ENCODE results near the gene MIPOL1. TPM values are rescaled to one million over a fixed set of nuclear protein-coding genes. Genes with fewer than 3 reads are reported as not detected.
A peak's percentile ranks its signal among the peaks of the same experiment; 100 is the strongest.

The MIPOL1 gene
- total and polyA plus RNA-seq, 2 of the 13 experiments (the other 11 are each of a cell fraction or from before 2014, with no cell fraction given) = 8.6 to 34.2 TPM

GRCh38 chr14:37585971-37586796 is 388.4 kb downstream of the MIPOL1 start:
- Histone ChIP-seq H3K27ac (ENCODE audit: extremely low read length, insufficient read depth, low read length) (peak overlapping the region; percentile 89), H2AFZ (ENCODE audit: low read length) (peak overlapping the region; percentile 64), H3K4me1 (ENCODE audit: insufficient read depth, low read length) (peaks cover 48% of the 10 kb centered on the region), H3K4me3 (replicated peaks in 1 of 3; ENCODE audit: insufficient read depth in 1 of 3, low read depth in 2 of 3, low read length in 3 of 3) (no peak overlapping the region), H3K4me2 (ENCODE audit: low read depth, low read length) (peak overlapping the region; percentile 84), H4K20me1 (ENCODE audit: insufficient read depth, low read length) (no peaks in the 10 kb centered on the region), H3K79me2 (ENCODE audit: insufficient read depth, low read length) (peaks cover 30% of the 10 kb centered on the region), H3K36me3 (replicated peaks in 1 of 2; ENCODE audit: control insufficient read depth in 1 of 2, insufficient read depth in 2 of 2, low read length in 2 of 2) (peaks cover under 1 to 3% of the 10 kb centered on the region in 2 experiments), H3K9ac (ENCODE audit: insufficient read depth, low read depth, low read length) (peak overlapping the region; percentile 18; the same call in 1 of the 2 replicates), H3K9me3 (ENCODE audit: low read length) (no peaks in the 10 kb centered on the region), H3K27me3 (ENCODE audit: control insufficient read depth in 1 of 2, insufficient read depth in 2 of 2, low read length in 2 of 2) (no peaks in the 10 kb centered on the region; a peak in 1 of 5 replicates)
- ChIA-PET POLR2A (interaction anchor here (1.1 to 4.2 kb wide), 7 partner anchors 10 to 349 kb away, joined by 3 to 35 read pairs (median 7); partner anchors contain the start of genes FOXA1 and TTC6), CTCF (ENCODE audit: low intra/inter-chr PET ratio, low total read pairs) (no interaction called here)
- DNase-seq (ENCODE audit: low spot score) (no peak), FAIRE-seq (no peak), ATAC-seq (no peak)
- intact Hi-C loops (cut with micrococcal nuclease; ENCODE audit: unreplicated experiment) (loop anchor here (2.0 to 5.0 kb wide), 2 partner anchors 39 to 244 kb away; no protein-coding TSS in a partner anchor), in situ Hi-C loops (cut with HindIII; ENCODE audit: extremely low pct_ligation_motif_present, low pct_unique_long_range_greater_than_20kb) (no loop called here)
- WGBS (ENCODE audit: low lambda C conversion rate) = 70% methylated on average over 10 of the region's 10 CpGs
- no TSS peak for BruUV-seq (replicated peaks)
- TF ChIP-seq ARID4A (CRISPR knock-in tag; IDR thresholded peaks at IDR 0.05; ENCODE audit: borderline replicate concordance) = no peak
- TF ChIP-seq KLF12 (CRISPR knock-in tag; IDR thresholded peaks at IDR 0.05; ENCODE audit: borderline replicate concordance) = peak; percentile 66; the same call in 1 of the 2 replicates
- TF ChIP-seq AKAP8 (CRISPR knock-in tag; IDR thresholded peaks at IDR 0.05) = no peak
- no peak for TF ChIP-seq FOXO4 (CRISPR knock-in tag; conservative IDR thresholded peaks at IDR 0.05)
- TF ChIP-seq PHB2 (IDR thresholded peaks at IDR 0.05; ENCODE audit: partially characterized antibody) = no peak
- TF ChIP-seq ZNF768 (CRISPR knock-in tag; IDR thresholded peaks at IDR 0.05) = no peak
- no peak for TF ChIP-seq ZBTB8A (CRISPR knock-in tag; IDR thresholded peaks at IDR 0.05; ENCODE audit: borderline replicate concordance, low read depth)
- no peak for TF ChIP-seq CBX2 (IDR thresholded peaks at IDR 0.05; ENCODE audit: low read depth, low read length)
- no peak for TF ChIP-seq CBX2 (CRISPR knock-in tag; IDR thresholded peaks at IDR 0.05; ENCODE audit: low read depth)
- no peak; the same call in 1 of the 2 replicates for TF ChIP-seq DRAP1 (CRISPR knock-in tag; IDR thresholded peaks at IDR 0.05)
- no peak for TF ChIP-seq ERF (CRISPR knock-in tag; IDR thresholded peaks at IDR 0.05)
- no peak for TF ChIP-seq ZBTB3 (CRISPR knock-in tag; IDR thresholded peaks at IDR 0.05; ENCODE audit: borderline replicate concordance, low read depth)
- no peak for TF ChIP-seq ZNF777 (CRISPR knock-in tag; IDR thresholded peaks at IDR 0.05)
- TF ChIP-seq ZBTB10 (CRISPR knock-in tag; IDR thresholded peaks at IDR 0.05; ENCODE audit: borderline replicate concordance) = no peak
